ENCODE measurements around the gene CCNE1. TPM values are rescaled to one million over a fixed set of nuclear protein-coding genes. Genes with fewer than 3 reads are reported as not detected.
"Not testable (repeated sequence)": the region's sequence is repeated elsewhere in the genome, so short reads cannot be mapped to it uniquely, and the experiment has no call there.

The CCNE1 gene
- total RNA-seq, 1 donor: 5.4 TPM

DNA sequence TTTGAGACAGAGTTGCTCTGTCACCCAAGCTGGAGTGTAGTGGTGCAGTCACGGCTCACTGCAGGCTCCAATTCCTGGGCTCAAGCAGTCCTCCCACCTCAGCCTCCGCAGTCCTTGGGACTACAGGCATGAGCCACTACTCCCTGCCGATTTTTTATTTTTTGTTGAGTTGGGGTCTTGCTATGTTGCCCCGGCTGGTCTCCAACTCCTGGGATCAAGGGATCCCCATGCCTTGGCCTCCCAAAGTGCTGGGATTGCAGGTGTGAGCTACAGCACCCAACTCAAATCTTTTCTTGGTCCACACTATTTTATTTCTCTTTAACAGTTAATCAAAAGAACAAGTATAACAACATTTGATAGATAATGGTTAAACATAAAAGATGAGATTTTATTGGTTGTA, 7.5 kb downstream of the CCNE1 start:
- Histone ChIP-seq H3K9me3 (ENCODE audit: low read depth, low read length) (no peaks in the 10 kb centered on the region), H3K4me3 (ENCODE audit: low read length) (no peak overlapping the region), H3K27me3 (ENCODE audit: insufficient read depth, low read length) (no peaks in the 10 kb centered on the region), H3K4me1 (ENCODE audit: insufficient read depth, low read length) (no peaks in the 10 kb centered on the region)

DNA sequence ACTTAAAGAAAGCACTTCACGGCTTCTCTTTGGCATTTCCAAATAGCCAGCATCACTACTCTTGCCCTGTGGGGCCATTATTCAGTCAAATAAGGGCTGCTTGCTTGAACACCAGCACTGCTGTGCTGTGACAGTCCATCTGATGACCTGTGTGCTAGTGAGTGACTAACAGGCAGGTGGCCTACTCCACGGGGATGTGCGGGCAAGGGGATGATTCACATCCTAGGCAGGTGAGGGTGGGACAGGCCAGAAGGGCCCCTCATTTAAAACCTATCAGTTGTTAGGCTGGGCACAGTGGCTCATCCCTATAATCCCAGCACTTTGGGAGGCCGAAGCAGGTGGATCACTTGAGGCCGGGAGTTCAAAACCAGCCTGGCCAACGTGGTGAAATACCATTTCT, 8.2 kb downstream of the CCNE1 start:
- no peaks in the 10 kb centered on the region for H3K9me3 ChIP-seq (ENCODE audit: low read depth, low read length)
- H3K4me3 ChIP-seq (ENCODE audit: low read length): no peak overlapping the region
- H3K4me1 ChIP-seq (ENCODE audit: insufficient read depth, low read length): no peaks in the 10 kb centered on the region
- H3K27me3 ChIP-seq (ENCODE audit: insufficient read depth, low read length): no peaks in the 10 kb centered on the region

- Histone ChIP-seq H3K4me3 (ENCODE audit: low read length) (no peak overlapping the region), H3K9me3 (ENCODE audit: low read depth, low read length) (no peaks in the 10 kb centered on the region), H3K4me1 (ENCODE audit: insufficient read depth, low read length) (no peaks in the 10 kb centered on the region), H3K27me3 (ENCODE audit: insufficient read depth, low read length) (no peaks in the 10 kb centered on the region)
These were observed 12.0 kb downstream of the CCNE1 start for GRCh38 chr19:29823581-29824330.

DNA sequence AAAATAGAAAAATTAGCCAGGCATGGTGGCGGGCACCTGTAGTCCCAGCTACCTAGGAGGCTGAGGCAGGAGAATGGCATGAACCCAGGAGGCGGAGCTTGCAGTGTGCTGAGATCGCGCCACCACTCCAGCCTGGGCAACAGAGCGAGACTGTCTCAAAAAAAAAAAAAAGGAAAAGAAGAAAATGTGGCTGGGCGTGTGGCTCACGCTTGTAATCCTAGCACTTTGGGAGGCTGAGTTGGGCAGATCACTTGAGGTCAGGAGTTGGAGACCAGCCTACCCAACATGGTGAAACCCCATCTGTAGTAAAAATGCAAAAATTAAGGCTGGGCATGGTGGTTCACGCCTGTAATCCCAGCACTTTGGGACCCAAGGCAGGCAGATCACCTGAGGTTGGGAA, 13.5 kb downstream of the CCNE1 start:
- not testable (repeated sequence) for H3K27me3 ChIP-seq (ENCODE audit: insufficient read depth, low read length); H3K4me1 ChIP-seq (ENCODE audit: insufficient read depth, low read length); H3K4me3 ChIP-seq (ENCODE audit: low read length); H3K9me3 ChIP-seq (ENCODE audit: low read depth, low read length)

- Histone ChIP-seq H3K4me3 (ENCODE audit: low read length) (no peak overlapping the region), H3K4me1 (ENCODE audit: insufficient read depth, low read length) (peaks cover 8% of the 10 kb centered on the region), H3K9me3 (ENCODE audit: low read depth, low read length) (no peaks in the 10 kb centered on the region), H3K27me3 (ENCODE audit: insufficient read depth, low read length) (no peaks in the 10 kb centered on the region)
These were observed 19.3 kb downstream of the CCNE1 start for GRCh38 chr19:29831041-29831548.

- H3K4me3 ChIP-seq (ENCODE audit: low read length): no peak overlapping the region
These were observed 19.9 kb downstream of the CCNE1 start for GRCh38 chr19:29831686-29832085.

GRCh38 chr19:29832801-29833200, 21.0 kb downstream of the CCNE1 start:
- no peak overlapping the region for H3K4me3 ChIP-seq (ENCODE audit: low read length)
- no peaks in the 10 kb centered on the region for H3K9me3 ChIP-seq (ENCODE audit: low read depth, low read length)
- H3K4me1 ChIP-seq (ENCODE audit: insufficient read depth, low read length): peaks cover 20% of the 10 kb centered on the region
- H3K27me3 ChIP-seq (ENCODE audit: insufficient read depth, low read length): no peaks in the 10 kb centered on the region

More at GRCh38 chr19:29831686-29832085, 19.9 kb downstream of the CCNE1 start:
- H3K4me1 ChIP-seq (ENCODE audit: insufficient read depth, low read length): peaks cover 10% of the 10 kb centered on the region
- H3K27me3 ChIP-seq (ENCODE audit: insufficient read depth, low read length): no peaks in the 10 kb centered on the region
- H3K9me3 ChIP-seq (ENCODE audit: low read depth, low read length): no peaks in the 10 kb centered on the region

- H3K4me3 ChIP-seq (ENCODE audit: low read length): no peak overlapping the region
- H3K4me1 ChIP-seq (ENCODE audit: insufficient read depth, low read length): peaks cover 20% of the 10 kb centered on the region
- H3K27me3 ChIP-seq (ENCODE audit: insufficient read depth, low read length): no peaks in the 10 kb centered on the region
- no peaks in the 10 kb centered on the region for H3K9me3 ChIP-seq (ENCODE audit: low read depth, low read length)
These were observed 21.9 kb downstream of the CCNE1 start for GRCh38 chr19:29833614-29834261.

DNA sequence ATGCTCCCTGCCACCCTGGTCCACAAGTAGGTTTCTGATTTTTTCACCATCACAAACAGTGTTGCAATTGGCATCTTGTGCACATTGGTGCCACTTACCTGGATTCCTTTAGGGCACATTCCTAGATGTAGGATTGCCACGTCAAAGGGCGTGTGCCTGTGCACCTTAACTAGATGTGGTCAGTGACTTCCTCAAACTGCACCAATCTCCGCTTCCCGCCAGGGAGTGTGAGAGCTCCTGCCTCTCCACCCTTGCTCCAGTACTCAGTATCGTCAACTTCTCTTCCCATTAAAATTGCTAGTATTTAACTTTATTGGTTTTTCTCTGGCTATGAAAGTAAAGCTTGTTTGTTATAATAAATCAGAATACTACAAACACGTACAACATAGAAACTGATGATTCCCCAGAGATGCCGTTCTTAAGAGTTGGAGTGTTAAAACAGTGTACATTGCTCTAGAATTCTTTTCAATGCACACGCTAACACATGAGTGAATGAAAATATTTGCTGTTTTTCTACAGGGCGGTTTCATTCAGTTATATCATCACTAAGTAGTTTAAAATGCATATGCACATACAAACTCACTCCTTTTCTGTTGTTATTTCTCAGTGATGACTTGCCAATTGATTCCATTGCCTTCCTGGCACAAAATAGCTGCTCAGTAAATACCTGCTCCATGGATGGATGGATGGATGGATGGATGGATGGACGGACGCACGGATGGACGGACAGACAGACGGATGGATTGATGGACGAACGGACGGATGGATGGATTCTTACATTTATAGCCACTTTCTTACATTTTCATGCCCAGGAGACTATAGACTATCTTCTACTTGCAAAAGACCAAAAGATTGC, 23.4 kb downstream of the CCNE1 start:
- no peaks in the 10 kb centered on the region for H3K9me3 ChIP-seq (ENCODE audit: low read depth, low read length)
- H3K27me3 ChIP-seq (ENCODE audit: insufficient read depth, low read length): no peaks in the 10 kb centered on the region
- H3K4me3 ChIP-seq (ENCODE audit: low read length): no peak overlapping the region
- H3K4me1 ChIP-seq (ENCODE audit: insufficient read depth, low read length): peaks cover 20% of the 10 kb centered on the region

- Histone ChIP-seq H3K4me3 (ENCODE audit: low read length) (no peak overlapping the region), H3K9me3 (ENCODE audit: low read depth, low read length) (no peaks in the 10 kb centered on the region), H3K27me3 (ENCODE audit: insufficient read depth, low read length) (no peaks in the 10 kb centered on the region), H3K4me1 (ENCODE audit: insufficient read depth, low read length) (peaks cover 18% of the 10 kb centered on the region)
These were observed 24.6 kb downstream of the CCNE1 start for GRCh38 chr19:29836409-29836825.

- no peaks in the 10 kb centered on the region for H3K27me3 ChIP-seq (ENCODE audit: insufficient read depth, low read length)
- peaks cover 13% of the 10 kb centered on the region for H3K4me1 ChIP-seq (ENCODE audit: insufficient read depth, low read length)
- no peaks in the 10 kb centered on the region for H3K9me3 ChIP-seq (ENCODE audit: low read depth, low read length)
- no peak overlapping the region for H3K4me3 ChIP-seq (ENCODE audit: low read length)
These were observed 25.7 kb downstream of the CCNE1 start for GRCh38 chr19:29837448-29837981.

DNA sequence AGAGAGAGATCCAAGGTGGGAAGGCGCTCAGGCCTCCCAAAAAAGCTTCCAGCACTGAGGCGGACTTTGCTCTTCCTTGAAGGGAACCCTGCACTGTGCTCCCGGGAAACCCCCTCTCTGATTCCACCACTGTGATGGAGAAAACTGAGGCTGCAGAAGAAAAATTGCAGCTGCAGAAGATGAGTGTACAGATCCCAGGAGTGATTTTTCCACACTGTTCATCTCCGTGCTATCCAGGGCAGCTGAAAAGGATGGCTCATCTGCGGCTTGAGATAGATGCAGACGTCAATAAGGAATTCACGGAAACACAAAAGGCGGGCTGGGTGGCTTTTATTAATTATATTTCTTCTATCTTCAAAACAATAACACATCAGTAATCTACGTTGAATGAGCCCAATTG, 26.2 kb downstream of the CCNE1 start:
- peaks cover 17% of the 10 kb centered on the region for H3K4me1 ChIP-seq (ENCODE audit: insufficient read depth, low read length)
- H3K4me3 ChIP-seq (ENCODE audit: low read length): no peak overlapping the region
- no peaks in the 10 kb centered on the region for H3K9me3 ChIP-seq (ENCODE audit: low read depth, low read length)
- H3K27me3 ChIP-seq (ENCODE audit: insufficient read depth, low read length): no peaks in the 10 kb centered on the region

DNA sequence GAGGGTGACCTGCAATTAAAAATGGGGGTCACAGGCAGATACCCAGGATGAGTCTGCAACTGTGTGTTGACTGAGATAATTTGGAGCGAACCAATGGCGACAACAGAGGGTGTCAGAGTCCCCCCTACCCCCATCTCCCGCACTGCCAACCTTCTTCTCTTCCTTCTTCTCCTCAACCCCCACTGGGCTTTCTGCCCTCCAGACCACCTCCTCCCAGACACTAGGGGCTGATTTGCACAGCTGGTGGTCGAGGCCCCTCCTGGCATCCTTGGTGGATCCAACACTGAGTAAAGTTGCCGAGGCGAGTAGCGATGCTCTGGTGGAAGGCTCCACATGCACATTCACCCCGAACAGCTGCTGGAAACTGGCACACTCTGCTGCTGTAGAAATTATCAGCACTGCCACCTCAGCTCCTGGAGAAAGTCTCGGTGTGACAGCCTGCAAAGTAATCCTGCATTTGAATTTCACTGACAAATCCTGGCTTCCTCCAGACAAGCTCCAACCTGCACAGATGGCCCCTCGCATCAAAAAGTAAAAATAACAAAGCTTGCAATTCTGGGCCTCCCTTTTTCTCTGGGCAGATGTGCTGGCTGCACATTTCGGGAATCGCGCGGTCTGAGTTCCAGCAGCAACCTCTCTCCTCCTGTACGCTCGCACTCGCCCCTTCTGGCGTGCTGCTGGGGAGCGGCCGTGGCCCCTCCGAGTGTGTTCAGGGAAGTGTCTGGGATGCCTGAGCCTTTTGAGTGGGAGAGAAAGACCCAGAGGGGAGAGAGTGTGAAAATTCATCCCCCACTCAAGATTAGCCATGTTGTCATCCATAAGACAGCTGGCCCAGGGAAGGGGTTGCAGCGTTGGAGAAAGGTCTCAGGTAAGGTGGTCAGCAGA, 28.5 kb downstream of the CCNE1 start:
- peaks cover 32% of the 10 kb centered on the region for H3K4me1 ChIP-seq (ENCODE audit: insufficient read depth, low read length)
- H3K27me3 ChIP-seq (ENCODE audit: insufficient read depth, low read length): no peaks in the 10 kb centered on the region
- H3K9me3 ChIP-seq (ENCODE audit: low read depth, low read length): no peaks in the 10 kb centered on the region
- no peak overlapping the region for H3K4me3 ChIP-seq (ENCODE audit: low read length)

DNA sequence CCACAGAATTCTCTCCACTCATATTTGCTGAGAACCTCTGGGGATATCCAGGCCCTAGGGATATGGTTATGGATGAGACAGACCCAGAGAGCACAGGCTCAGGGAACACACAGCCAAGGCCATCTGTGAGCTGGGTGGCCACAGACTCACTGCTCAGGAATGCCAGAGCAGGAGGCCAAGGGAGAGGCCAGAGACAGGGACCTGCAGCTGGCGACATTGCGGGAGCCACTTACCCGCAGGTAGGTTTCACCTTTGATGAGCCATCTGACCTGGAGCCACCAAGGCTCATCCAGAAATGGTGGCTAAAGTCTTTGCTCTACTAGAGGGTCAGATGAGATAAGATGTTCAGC, 29.4 kb downstream of the CCNE1 start:
- Histone ChIP-seq H3K4me1 (ENCODE audit: insufficient read depth, low read length) (peaks cover 39% of the 10 kb centered on the region), H3K9me3 (ENCODE audit: low read depth, low read length) (no peaks in the 10 kb centered on the region), H3K4me3 (ENCODE audit: low read length) (no peak overlapping the region), H3K27me3 (ENCODE audit: insufficient read depth, low read length) (no peaks in the 10 kb centered on the region)

Measured in mononuclear cell (primary cell).